C4-2B (cell line): ENCODE measurements around the gene AFF3.

Source experiments
- H3K27ac ChIP-seq: fragments of 450-650 bp; 2 replicates; pipeline ENCODE4 v1.5.1; 2017
- CTCF ChIP-seq: fragments of 450-650 bp; conservative IDR thresholded peaks from 2 replicates; pipeline ENCODE4 v1.5.1; 2017; ENCODE audit warnings: mild to moderate bottlenecking
- ZFX ChIP-seq: fragments of 450-650 bp; IDR thresholded peaks from 2 replicates; pipeline ENCODE4 v1.6.1; 2017

Gene AFF3

DNA sequence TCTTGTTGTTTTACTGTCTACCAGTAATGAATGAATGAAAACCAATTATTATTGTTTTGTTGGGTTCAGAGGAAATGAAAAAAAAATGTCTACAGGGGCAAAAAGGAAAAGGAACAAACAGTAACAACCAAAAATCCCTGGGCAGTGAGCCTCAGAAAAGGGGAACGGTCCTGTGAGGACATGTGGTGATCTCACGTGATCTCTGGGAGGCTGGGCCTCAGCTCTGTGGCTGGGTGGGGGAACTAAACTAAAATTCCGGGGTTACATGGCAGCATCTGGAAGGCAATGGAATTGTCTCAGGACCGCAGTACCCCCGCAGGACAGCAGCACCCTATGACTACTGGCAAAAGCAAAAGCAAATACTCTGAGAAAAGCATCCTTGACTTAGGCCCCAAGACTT, 80.1 kb downstream of the AFF3 start:
- no peak for TF ChIP-seq CTCF
- TF ChIP-seq ZFX = no peak

DNA sequence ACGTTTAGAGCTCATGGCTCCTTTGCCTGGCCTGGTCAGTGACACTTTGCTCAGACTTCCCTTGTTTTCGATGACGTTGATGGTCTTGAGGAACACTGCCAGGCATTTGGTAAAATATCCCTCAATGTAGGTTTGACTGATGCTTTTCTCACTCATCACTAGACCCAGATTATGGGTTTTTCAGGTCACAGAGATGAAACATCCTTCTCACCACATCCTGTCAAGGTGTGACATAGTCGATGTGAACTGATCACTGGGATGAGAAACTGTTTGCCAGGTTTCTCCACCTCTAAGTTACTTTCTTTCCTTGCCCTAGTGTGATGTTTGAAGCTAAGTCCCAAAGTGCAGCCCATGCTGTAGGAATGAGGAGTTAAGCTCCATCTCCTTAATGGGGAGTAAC, 81.5 kb downstream of the AFF3 start:
- peak overlapping the region; percentile 56; the same call in 1 of the 2 replicates for H3K27ac ChIP-seq
- TF ChIP-seq CTCF (no peak), ZFX (no peak)

More for the DNA sequence above, 80.1 kb downstream of the AFF3 start:
- peak overlapping the region; percentile 64 for H3K27ac ChIP-seq

GRCh38 chr2:100059638-100060037, 82.8 kb downstream of the AFF3 start:
- no peak for TF ChIP-seq ZFX
- no peak for TF ChIP-seq CTCF
- peak overlapping the region; percentile 81; the same call in 1 of the 2 replicates for H3K27ac ChIP-seq

DNA sequence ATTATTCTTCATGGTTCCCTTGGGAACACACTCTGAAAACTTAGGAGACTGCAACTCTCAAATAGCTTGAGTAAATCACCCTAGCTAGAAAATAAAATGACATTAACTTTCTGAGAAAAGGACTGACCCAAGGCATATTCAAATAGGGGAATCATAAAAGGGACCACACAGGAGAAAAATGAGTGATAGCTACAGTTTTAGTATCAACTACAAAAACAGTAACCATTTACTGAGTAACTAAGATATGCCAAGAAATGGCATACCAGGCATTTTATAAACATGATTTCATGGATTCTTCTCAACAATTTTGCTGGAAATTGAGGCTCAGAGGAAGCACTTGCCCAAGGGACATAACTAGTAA, 84.5 kb downstream of the AFF3 start:
- no peak for TF ChIP-seq CTCF
- H3K27ac ChIP-seq = no peak overlapping the region

- H3K27ac ChIP-seq = peak overlapping the region; percentile 93
- TF ChIP-seq ZFX (no peak), CTCF (no peak)
Measured at GRCh38 chr2:100054426-100054825, 88.0 kb downstream of the AFF3 start.

- no peak for TF ChIP-seq CTCF
- no peak for TF ChIP-seq ZFX
- H3K27ac ChIP-seq = peak overlapping the region; percentile 93; the same call in 1 of the 2 replicates
Measured at GRCh38 chr2:100053087-100053885, 89.1 kb downstream of the AFF3 start.

DNA sequence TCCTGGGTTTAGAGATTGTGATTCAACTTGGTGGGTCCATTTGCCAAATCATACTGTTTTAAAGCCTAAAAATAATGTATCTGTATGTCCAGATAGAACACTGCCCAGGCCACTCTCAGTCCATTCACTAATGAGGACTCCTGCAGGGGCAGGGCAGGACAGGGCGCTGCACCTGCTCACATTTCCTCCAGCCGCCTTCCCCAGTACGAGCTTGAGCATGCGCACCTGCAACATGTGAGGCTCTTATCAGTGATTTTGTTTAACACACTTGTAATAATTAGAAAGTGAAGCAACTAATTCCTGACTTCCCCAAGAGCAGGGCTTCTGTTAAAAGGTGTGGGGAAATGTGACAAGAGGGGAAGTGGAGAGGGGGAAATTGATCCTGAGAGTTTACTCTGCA, 89.7 kb downstream of the AFF3 start:
- TF ChIP-seq ZFX = no peak
- TF ChIP-seq CTCF = no peak
- peak overlapping the region; percentile 25 for H3K27ac ChIP-seq
